ENCODE measurements around the gene STC2.

The STC2 gene

DNA sequence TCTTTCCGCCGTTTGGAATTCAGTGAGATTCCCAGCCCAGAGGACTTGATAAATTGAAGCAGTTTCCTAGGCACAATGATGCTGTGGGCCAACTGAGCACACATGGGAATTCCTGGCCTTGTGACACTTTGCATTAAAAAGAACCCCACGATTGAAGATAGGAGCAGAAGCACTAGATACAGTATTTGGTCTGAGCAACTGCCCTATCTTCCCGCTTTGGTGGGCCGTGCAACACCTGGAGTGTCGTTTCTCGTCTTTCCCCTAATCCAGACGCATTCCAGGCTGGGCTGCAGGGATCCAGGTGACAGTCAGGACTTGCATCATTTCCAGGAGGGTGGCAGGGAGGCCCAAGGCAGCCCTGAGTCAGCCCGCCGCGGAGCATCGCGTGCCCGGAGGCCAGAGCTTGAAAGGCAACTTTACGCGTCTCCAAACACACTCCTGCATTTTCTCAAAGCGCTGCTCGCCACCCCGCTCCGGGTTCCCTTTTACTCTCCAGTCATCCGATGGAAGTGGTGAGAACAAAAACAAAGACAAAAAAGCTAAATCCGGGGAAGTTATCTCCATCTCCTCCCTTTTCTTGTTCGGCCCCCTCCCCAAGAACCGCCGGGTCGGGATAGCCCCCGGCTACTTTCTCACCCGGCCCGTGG is 753 bp upstream of the STC2 start:
- peak; percentile 24 for DNase-seq

GRCh38 chr5:173327084-173327947 is 898 bp downstream of the STC2 start:
- no peak for DNase-seq

DNA sequence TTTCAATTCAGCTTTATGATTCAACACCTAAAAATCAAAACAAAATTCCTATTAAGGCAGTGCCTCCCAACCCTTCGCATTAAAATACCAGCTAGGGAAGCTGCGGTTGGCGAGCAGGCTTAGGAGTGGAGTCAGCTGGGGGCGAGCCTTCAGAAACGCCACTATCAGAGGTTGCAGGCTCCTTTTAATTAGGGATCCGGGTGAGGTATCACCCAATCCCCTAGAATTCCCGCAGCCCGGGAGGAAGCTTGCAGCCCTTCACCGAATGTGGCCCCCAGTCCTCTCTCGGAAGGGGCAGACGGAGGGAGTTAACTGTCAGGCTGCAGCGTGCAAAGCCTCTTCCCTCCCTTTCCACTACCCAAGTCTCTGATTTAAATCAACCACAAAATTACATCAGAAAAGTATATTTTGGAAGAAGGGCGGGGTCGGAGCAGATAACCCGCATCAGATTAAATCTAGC is 1.7 kb downstream of the STC2 start:
- DNase-seq, result no peak

GRCh38 chr5:173325091-173325698 is 3.0 kb downstream of the STC2 start:
- no peak for DNase-seq

DNA sequence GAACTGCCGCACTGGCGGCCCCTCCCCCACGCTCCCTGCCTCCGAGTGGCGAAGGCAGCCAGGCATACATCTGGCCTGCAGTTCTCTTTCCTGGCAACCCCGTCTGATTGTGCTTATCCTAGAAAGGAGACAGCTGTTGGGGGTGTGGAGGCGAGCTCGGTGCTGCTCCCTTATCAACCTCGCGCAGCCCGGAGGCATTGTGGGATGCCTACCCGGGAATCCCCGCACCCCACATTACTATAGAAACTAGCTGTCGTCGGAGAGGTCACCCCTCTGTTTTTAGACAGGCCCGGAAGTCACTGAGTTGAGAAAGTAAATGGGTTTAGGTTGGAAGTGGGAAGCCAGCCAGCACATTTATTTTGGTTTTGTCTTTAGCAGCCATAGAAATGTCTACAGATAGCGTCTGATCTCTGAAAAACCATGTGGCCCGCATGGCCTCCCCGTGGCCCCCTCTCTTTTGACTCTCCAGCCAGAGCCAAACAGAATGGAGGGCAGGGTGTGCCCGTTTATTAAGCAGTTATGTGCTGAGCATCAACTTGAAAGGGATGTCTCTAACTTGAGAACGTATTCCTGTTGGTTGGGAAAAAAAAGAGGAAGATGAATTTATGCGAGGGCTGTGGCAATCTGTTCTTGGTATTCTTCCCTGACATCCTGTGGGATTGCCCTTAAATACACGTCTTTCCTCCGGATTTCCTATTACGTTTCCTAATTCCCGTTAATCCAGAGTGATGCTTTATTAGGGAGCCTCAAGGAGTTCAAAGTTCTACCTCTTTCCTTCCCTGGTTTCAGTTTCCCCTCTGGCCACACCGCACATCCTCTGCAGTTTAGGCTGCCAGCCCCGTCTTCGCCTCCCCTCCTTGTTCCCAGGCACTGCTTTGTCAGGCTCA is 3.9 kb downstream of the STC2 start:
- peak; percentile 96 for DNase-seq

DNA sequence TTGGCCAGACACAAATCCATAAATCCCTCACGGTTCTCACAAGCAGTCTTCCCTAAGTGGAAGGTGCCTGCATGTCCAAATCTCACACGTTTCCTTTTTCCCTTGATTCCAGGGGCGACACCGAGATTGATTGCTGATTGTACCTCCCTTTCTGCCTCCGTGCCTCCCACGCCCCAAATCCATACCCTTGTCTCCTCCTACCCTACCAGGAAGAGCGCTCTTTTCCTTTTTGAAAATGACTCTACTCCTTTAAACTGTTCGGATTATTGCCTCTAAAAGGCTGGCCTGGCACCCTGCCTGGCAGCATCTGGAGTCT is 4.5 kb downstream of the STC2 start:
- DNase-seq, result no peak

- no peak for DNase-seq
These were observed 5.0 kb downstream of the STC2 start for GRCh38 chr5:173323106-173323798.

DNA sequence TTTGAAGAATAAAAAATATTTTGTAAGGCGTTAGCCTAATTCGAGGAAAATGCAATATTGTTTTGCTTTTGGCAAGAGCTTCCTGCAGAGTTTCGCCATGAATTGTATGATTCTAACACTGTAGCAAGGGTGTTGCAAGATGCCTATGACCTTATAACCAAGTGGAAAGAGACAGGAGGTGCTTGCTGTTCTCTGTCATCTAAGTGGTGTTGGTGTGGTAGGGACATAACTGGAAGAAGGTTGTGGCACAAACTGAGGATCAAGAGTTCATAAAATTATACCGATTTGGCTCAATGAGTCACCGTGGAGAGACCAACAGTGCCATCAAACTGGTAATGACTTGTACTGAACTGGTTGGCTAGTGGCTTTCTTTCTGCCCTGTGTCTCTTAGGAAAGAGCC is 6.3 kb downstream of the STC2 start:
- no peak for DNase-seq

GRCh38 chr5:173320259-173320658 is 8.0 kb downstream of the STC2 start:
- DNase-seq, result no peak

- no peak for DNase-seq
These were observed 8.6 kb downstream of the STC2 start for GRCh38 chr5:173319646-173320045.

- DNase-seq, result no peak
These were observed 9.2 kb downstream of the STC2 start for GRCh38 chr5:173318881-173319620.

DNA sequence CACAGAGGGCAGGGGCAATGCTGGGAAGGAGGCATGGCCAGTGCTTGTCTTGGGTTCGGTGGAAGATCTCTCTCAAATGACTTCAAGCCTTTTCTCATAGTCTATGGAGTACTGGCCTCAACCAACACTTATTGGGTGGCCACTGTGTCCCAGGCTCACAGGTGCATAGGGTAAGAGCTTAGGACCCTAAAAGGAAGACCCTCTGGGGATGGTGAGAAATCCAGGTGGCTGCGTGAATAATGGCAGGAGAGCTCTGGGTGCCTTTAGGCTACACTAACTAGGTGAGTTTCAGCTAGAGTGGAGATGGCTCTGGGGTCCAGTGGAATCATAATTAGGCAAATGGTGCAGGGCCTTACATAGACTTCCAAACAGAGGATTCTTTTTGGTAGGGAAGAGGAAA is 9.9 kb downstream of the STC2 start:
- no peak for DNase-seq

- DNase-seq, result no peak
These were observed 10.4 kb downstream of the STC2 start for GRCh38 chr5:173317852-173318251.

GRCh38 chr5:173317091-173317730 is 11.0 kb downstream of the STC2 start:
- DNase-seq, result no peak

DNA sequence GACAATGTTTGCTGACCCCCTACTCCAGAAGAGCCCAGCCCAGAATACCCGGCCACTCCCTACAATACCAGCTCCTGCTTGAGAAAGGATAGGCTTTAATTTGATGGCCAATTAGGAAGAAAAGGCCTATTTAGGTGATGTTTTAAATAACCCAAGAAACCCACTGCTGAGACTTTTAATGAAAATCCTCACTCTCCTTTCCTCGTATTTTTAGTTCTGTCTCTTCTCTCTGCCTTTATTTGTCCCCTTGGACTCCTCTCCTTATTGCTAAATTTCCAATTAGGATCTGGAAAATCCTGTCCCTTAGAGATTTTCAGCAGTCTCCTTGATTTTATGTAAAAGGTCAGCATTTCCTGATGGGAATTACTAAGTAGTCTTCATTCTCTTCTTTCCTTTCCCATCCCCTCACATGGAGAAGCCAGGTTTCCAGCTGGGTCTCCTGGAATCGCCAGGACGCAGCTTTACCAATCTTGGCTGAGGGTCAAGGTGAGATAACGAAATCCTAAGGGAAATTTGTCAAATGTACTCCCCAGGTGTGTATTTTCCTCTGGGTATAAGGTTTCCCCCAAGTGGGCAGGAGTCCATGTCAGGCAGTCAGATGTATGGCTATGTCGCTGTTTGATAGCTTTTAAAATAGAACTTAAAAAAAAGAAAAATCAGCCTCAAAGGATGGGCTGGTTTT is 11.7 kb downstream of the STC2 start:
- DNase-seq, result no peak

GRCh38 chr5:173315495-173316338 is 12.5 kb downstream of the STC2 start:
- peak; percentile 84 for DNase-seq

GRCh38 chr5:173314166-173314952 is 13.9 kb downstream of the STC2 start:
- no peak for DNase-seq

DNA sequence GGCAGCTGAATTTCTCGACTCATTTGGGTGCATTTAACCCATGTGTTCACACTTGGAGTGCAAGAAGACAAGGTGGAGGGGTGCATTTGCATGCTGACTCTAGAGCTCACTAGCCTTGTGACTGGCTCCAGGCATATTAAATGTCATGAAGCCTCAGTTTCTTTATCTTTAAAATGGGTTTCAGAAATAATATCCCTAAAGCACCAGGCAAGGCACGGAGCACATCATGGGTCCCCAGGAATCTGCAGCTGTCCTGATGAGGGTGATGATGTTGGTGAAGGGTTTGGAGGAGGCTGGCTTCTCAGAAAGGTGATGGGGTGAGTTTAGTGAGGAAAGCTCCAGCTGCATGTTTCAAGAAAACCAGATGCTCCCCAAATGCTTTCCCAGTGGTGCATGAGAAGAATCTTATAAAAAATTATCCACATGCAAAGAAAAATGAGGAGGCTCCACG is 14.8 kb downstream of the STC2 start:
- no peak for DNase-seq

GRCh38 chr5:173312821-173313220 is 15.4 kb downstream of the STC2 start:
- DNase-seq, result no peak
